ENCODE measurements around the gene HTR3B.

The HTR3B gene

GRCh38 chr11:113937918-113938317 lies 33.3 kb downstream of the HTR3B start:
- TF ChIP-seq REST (IDR thresholded peaks at IDR 0.05; ENCODE audit: insufficient read depth in 1 of 2, low read depth in 2 of 2, low read length in 2 of 2) (no peak), SIN3A (IDR thresholded peaks at IDR 0.05; ENCODE audit: borderline replicate concordance, insufficient read depth, low read length) (no peak), TAF1 (IDR thresholded peaks at IDR 0.05; ENCODE audit: borderline replicate concordance, insufficient read depth, low read length) (no peak), FOXP2 (optimal IDR thresholded peaks at IDR 0.05; ENCODE audit: borderline replicate concordance, extremely low read depth, extremely low read length, insufficient read depth) (no peak), POLR2AphosphoS5 (IDR thresholded peaks at IDR 0.05; ENCODE audit: low read depth, low read length) (no peak)

DNA sequence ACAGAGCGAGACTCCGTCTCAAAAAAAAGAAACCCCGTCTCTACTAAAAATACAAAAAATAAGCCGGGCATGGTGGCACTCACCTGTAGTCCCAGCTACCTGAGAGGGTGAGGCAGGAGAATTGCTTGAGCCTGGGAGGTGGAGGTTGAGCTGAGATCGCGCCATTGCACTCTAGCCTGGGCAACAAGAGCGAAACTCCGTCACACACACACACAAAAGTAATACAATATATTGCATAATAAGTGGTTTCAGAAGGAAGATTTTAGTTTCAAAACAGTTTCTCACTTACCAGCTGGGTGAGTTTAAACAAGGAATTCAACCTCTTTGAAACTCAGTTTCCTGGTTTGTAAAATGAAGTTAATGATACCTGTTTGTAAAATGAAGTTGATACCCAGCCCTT lies 37.7 kb downstream of the HTR3B start:
- TF ChIP-seq FOXP2 (optimal IDR thresholded peaks at IDR 0.05; ENCODE audit: borderline replicate concordance, extremely low read depth, extremely low read length, insufficient read depth) (no peak), TAF1 (IDR thresholded peaks at IDR 0.05; ENCODE audit: borderline replicate concordance, insufficient read depth, low read length) (no peak), REST (IDR thresholded peaks at IDR 0.05; ENCODE audit: insufficient read depth in 1 of 2, low read depth in 2 of 2, low read length in 2 of 2) (no peak), POLR2AphosphoS5 (IDR thresholded peaks at IDR 0.05; ENCODE audit: low read depth, low read length) (no peak), SIN3A (IDR thresholded peaks at IDR 0.05; ENCODE audit: borderline replicate concordance, insufficient read depth, low read length) (no peak)

GRCh38 chr11:113947994-113948393 lies 43.4 kb downstream of the HTR3B start:
- TF ChIP-seq TAF1 (IDR thresholded peaks at IDR 0.05; ENCODE audit: borderline replicate concordance, insufficient read depth, low read length) (no peak), REST (IDR thresholded peaks at IDR 0.05; ENCODE audit: insufficient read depth in 1 of 2, low read depth in 2 of 2, low read length in 2 of 2) (no peak), FOXP2 (optimal IDR thresholded peaks at IDR 0.05; ENCODE audit: borderline replicate concordance, extremely low read depth, extremely low read length, insufficient read depth) (no peak), SIN3A (IDR thresholded peaks at IDR 0.05; ENCODE audit: borderline replicate concordance, insufficient read depth, low read length) (no peak), POLR2AphosphoS5 (IDR thresholded peaks at IDR 0.05; ENCODE audit: low read depth, low read length) (no peak)

DNA sequence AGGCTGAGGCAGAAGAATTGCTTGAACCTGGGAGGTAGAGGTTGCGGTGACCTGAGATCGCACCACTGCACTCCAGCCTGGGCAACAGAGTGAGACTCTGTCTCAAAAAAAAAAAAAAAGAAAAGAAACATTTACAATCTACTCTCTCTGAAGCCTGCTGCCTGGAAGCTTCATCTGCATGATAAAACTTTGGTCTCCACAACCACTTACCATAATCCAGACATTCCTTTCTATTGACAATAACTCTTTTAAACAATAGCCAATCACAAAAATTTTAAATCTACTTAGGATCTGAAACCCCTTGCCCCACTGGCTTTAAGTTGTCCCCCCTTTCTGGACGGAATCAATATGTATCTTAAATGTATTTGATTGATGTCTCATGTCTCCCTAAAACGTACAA lies 45.3 kb downstream of the HTR3B start:
- TF ChIP-seq FOXP2 (optimal IDR thresholded peaks at IDR 0.05; ENCODE audit: borderline replicate concordance, extremely low read depth, extremely low read length, insufficient read depth) (no peak), REST (IDR thresholded peaks at IDR 0.05; ENCODE audit: insufficient read depth in 1 of 2, low read depth in 2 of 2, low read length in 2 of 2) (no peak), SIN3A (IDR thresholded peaks at IDR 0.05; ENCODE audit: borderline replicate concordance, insufficient read depth, low read length) (no peak), TAF1 (IDR thresholded peaks at IDR 0.05; ENCODE audit: borderline replicate concordance, insufficient read depth, low read length) (no peak), POLR2AphosphoS5 (IDR thresholded peaks at IDR 0.05; ENCODE audit: low read depth, low read length) (no peak)

DNA sequence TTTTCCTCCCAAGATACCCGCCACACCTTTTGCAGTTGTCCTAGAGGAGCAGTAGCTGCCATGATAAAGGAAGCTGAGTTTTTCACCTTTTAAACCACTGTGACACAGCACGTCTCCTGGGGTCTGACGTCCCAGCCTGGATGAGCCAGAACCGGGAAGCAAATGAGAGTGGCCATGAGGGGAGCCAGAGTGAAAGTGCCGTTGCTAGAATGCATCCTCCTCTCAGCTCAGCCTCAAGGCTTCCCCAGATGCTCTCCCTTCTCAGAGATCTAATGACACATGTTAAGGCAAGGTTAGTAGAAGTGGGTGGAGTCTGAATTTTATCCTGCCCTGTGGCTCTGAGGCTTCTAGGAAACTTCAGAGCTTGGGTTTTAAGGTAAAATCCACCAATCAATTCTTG lies 46.9 kb downstream of the HTR3B start:
- no peak for TF ChIP-seq REST (IDR thresholded peaks at IDR 0.05; ENCODE audit: insufficient read depth in 1 of 2, low read depth in 2 of 2, low read length in 2 of 2)
- TF ChIP-seq SIN3A (IDR thresholded peaks at IDR 0.05; ENCODE audit: borderline replicate concordance, insufficient read depth, low read length): no peak
- no peak for TF ChIP-seq TAF1 (IDR thresholded peaks at IDR 0.05; ENCODE audit: borderline replicate concordance, insufficient read depth, low read length)
- TF ChIP-seq FOXP2 (optimal IDR thresholded peaks at IDR 0.05; ENCODE audit: borderline replicate concordance, extremely low read depth, extremely low read length, insufficient read depth): no peak
- TF ChIP-seq POLR2AphosphoS5 (IDR thresholded peaks at IDR 0.05; ENCODE audit: low read depth, low read length): no peak
